HG02884 (cell line): ENCODE data around the gene MUSK.
"Not testable (repeated sequence)": the region's sequence is repeated elsewhere in the genome, so short reads cannot be mapped to it uniquely, and the experiment has no call there.

ENCODE experiments used
- ATAC-seq: cut with Tn5 transposase; IDR thresholded peaks from one replicate; pipeline ENCODE4 v1.9.1; 2021; ENCODE audit warnings: mild to moderate bottlenecking, moderate library complexity; ENCODE audit not compliant: unreplicated experiment

The MUSK gene

GRCh38 chr9:110691002-110691549 is 22.5 kb downstream of the MUSK start:
- no peak for ATAC-seq

- ATAC-seq = not testable (repeated sequence)
These were observed 27.3 kb downstream of the MUSK start for GRCh38 chr9:110695846-110696245.

- no peak for ATAC-seq
These were observed 32.4 kb downstream of the MUSK start for GRCh38 chr9:110700953-110701352.

- no peak for ATAC-seq
These were observed 35.1 kb downstream of the MUSK start for GRCh38 chr9:110703669-110704068.

GRCh38 chr9:110707419-110707818 is 38.8 kb downstream of the MUSK start:
- no peak for ATAC-seq

- no peak for ATAC-seq
These were observed 41.8 kb downstream of the MUSK start for GRCh38 chr9:110710420-110710819.

GRCh38 chr9:110712955-110713354 is 44.4 kb downstream of the MUSK start:
- no peak for ATAC-seq

GRCh38 chr9:110714314-110714713 is 45.7 kb downstream of the MUSK start:
- ATAC-seq = no peak

GRCh38 chr9:110728058-110728457 is 59.5 kb downstream of the MUSK start:
- no peak for ATAC-seq

GRCh38 chr9:110729641-110730040 is 61.0 kb downstream of the MUSK start:
- ATAC-seq = no peak

GRCh38 chr9:110731437-110732028 is 62.9 kb downstream of the MUSK start:
- no peak for ATAC-seq

- ATAC-seq = no peak
These were observed 70.4 kb downstream of the MUSK start for GRCh38 chr9:110738982-110739381.

- no peak for ATAC-seq
These were observed 74.3 kb downstream of the MUSK start for GRCh38 chr9:110742741-110743371.

GRCh38 chr9:110744715-110745384 is 76.3 kb downstream of the MUSK start:
- ATAC-seq = no peak

GRCh38 chr9:110745676-110746075 is 77.1 kb downstream of the MUSK start:
- ATAC-seq = no peak

GRCh38 chr9:110746211-110746930 is 77.8 kb downstream of the MUSK start:
- no peak for ATAC-seq

GRCh38 chr9:110748251-110748893 is 79.8 kb downstream of the MUSK start:
- no peak for ATAC-seq

GRCh38 chr9:110750272-110750671 is 81.7 kb downstream of the MUSK start:
- no peak for ATAC-seq

GRCh38 chr9:110751971-110752370 is 83.4 kb downstream of the MUSK start:
- ATAC-seq = no peak

- no peak for ATAC-seq
These were observed 84.2 kb downstream of the MUSK start for GRCh38 chr9:110752766-110753165.

- no peak for ATAC-seq
These were observed 85.2 kb downstream of the MUSK start for GRCh38 chr9:110753731-110754231.
